HCT116 (cell line): ENCODE data around the gene OASL. TPM values are rescaled to one million over a fixed set of nuclear protein-coding genes. Genes with fewer than 3 reads are reported as not detected.

Experiments used
- ATAC-seq: fragments of 200-7000 bp; cut with Tn5 transposase; 2 replicates; pipeline ENCODE4 v1.9.1; 2020; ENCODE audit warnings: mild to moderate bottlenecking, moderate library complexity
- BruUV-seq: library from RNA; stranded (reverse); fragments of 400-500 nt; replicated peaks from 2 replicates; lab custom pipeline; 2021; lab: Mats Ljungman, UMichigan
- CTCF ChIA-PET: fragments of 300-600 bp; sonication (Branson Sonifier 250); formaldehyde crosslinking; loops from one replicate; lab custom pipeline; 2021; ENCODE audit warnings: antibody characterized with exemption; lab: Charles Lee
- POLR2A ChIA-PET: fragments of 300-600, 350-600 bp; sonication (Branson Sonifier 250); formaldehyde crosslinking; loops from one replicate; lab custom pipeline; 2021; ENCODE audit warnings: antibody characterized with exemption; lab: Charles Lee
- RAD21 ChIA-PET, 2 experiments: fragments of 300-600 bp; sonication (Branson Sonifier 250); formaldehyde crosslinking; loops; one replicate each; lab custom pipeline; 2023; ENCODE audit warnings: low total read pairs in 2 of 2; ENCODE audit not compliant: uncharacterized antibody in 2 of 2, unreplicated experiment in 2 of 2, low non-redundant PET in 1 of 2; lab: Charles Lee
- DNase-seq: peaks from one replicate; pipeline ENCODE4 v3.0.0-alpha.2; 2010; ENCODE audit warnings: low read depth, low spot score
- H2AFZ ChIP-seq: fragments of 200-600 bp; shearing (Covaris generic), sonication (generic); 2 replicates; pipeline ENCODE4 v1.6.1; 2017; ENCODE audit warnings: low read depth, mixed run types, mixed read lengths, antibody characterized with exemption, low read length; ENCODE audit not compliant: poor library complexity, severe bottlenecking
- H3K27ac ChIP-seq: 2 replicates; pipeline ENCODE4 v1.5.1; 2012; ENCODE audit warnings: low read depth, low read length
- H3K27me3 ChIP-seq: fragments of 200-600 bp; sonication (generic); 2 replicates; pipeline ENCODE4 v1.6.1; 2016; ENCODE audit warnings: mixed run types, low read length, mixed read lengths; ENCODE audit not compliant: insufficient read depth
- H3K36me3 ChIP-seq, 2 experiments: fragments of 200-500 bp in 1 of 2; fragments of 200-600 bp in 1 of 2; sonication (Bioruptor generic) in 1 of 2; sonication (generic) in 1 of 2; 2 replicates each; pipeline versions ENCODE4 v1.5.1 to v1.6.1; 2014 to 2016; ENCODE audit warnings: low read length in 2 of 2, inconsistent platforms in 1 of 2, mixed read lengths in 1 of 2, mixed run types in 1 of 2; ENCODE audit not compliant: insufficient read depth in 2 of 2, control insufficient read depth in 1 of 2
- H3K4me1 ChIP-seq, 2 experiments: fragments of 200-600 bp in 1 of 2; sonication (generic) in 1 of 2; 2 replicates each; pipeline versions ENCODE4 v1.5.1 to v1.6.1; 2012 to 2017; ENCODE audit warnings: low read length in 2 of 2, inconsistent platforms in 1 of 2, mild to moderate bottlenecking in 1 of 2, mixed read lengths in 1 of 2, mixed run types in 1 of 2, moderate library complexity in 1 of 2; ENCODE audit not compliant: insufficient read depth in 2 of 2, control insufficient read depth in 1 of 2
- H3K4me2 ChIP-seq: fragments of 200-600 bp; sonication (generic); 2 replicates; pipeline ENCODE4 v1.6.1; 2017; ENCODE audit warnings: mixed run types, low read length, mixed read lengths
- H3K4me3 ChIP-seq, 2 experiments: fragments of 200-600 bp in 1 of 2; sonication (generic) in 1 of 2; replicated peaks in 1 of 2; 2 replicates each; pipeline ENCODE4 v1.5.1; 2011 to 2016; ENCODE audit warnings: low read length in 2 of 2, control low read depth in 1 of 2, low read depth in 1 of 2, mild to moderate bottlenecking in 1 of 2, mixed read lengths in 1 of 2, mixed run types in 1 of 2
- H3K79me2 ChIP-seq: fragments of 200-600 bp; sonication (generic); 2 replicates; pipeline ENCODE4 v1.6.1; 2017; ENCODE audit warnings: mild to moderate bottlenecking, mixed run types, low read length, moderate library complexity, mixed read lengths; ENCODE audit not compliant: insufficient read depth
- H3K9ac ChIP-seq: fragments of 200-600 bp; sonication (generic); 2 replicates; pipeline ENCODE4 v1.6.1; 2016; ENCODE audit warnings: low read length, mixed read lengths
- H3K9me2 ChIP-seq: fragments of 200-600 bp; sonication (generic), shearing (Covaris generic); 2 replicates; pipeline ENCODE4 v1.6.1; 2017; ENCODE audit warnings: mixed run types, mild to moderate bottlenecking, moderate library complexity; ENCODE audit not compliant: insufficient read depth
- H3K9me3 ChIP-seq, 2 experiments: fragments of 200-500 bp in 1 of 2; fragments of 200-600 bp in 1 of 2; sonication (Bioruptor generic) in 1 of 2; sonication (generic) in 1 of 2; 2 replicates each; pipeline ENCODE4 v1.6.1; 2014 to 2017; ENCODE audit warnings: low read length in 2 of 2, mixed read lengths in 2 of 2, inconsistent platforms in 1 of 2, low read depth in 1 of 2, mild to moderate bottlenecking in 1 of 2, mixed run types in 1 of 2, moderate library complexity in 1 of 2; ENCODE audit not compliant: control insufficient read depth in 1 of 2, insufficient read depth in 1 of 2
- H4K20me1 ChIP-seq: fragments of 200-600 bp; sonication (generic), shearing (Covaris generic); 2 replicates; pipeline ENCODE4 v1.6.1; 2017; ENCODE audit warnings: mixed run types, mild to moderate bottlenecking, moderate library complexity; ENCODE audit not compliant: insufficient read depth
- ATF3 ChIP-seq: IDR thresholded peaks from 2 replicates; pipeline ENCODE4 v1.6.1; 2012
- CBX3 ChIP-seq: IDR thresholded peaks from 2 replicates; pipeline ENCODE4 v1.6.1; 2012; ENCODE audit warnings: low read depth
- CEBPB ChIP-seq: IDR thresholded peaks from 2 replicates; pipeline ENCODE4 v1.6.1; 2012; ENCODE audit warnings: low read depth
- CTCF ChIP-seq, 3 experiments: fragments of 200-600 bp in 1 of 3; sonication (generic) in 1 of 3; IDR thresholded peaks in 2 of 3; conservative IDR thresholded peaks in 1 of 3; 2 replicates each; pipeline ENCODE4 v1.5.1; 2012 to 2017; ENCODE audit warnings: low read depth in 2 of 3, low read length in 2 of 3, antibody characterized with exemption in 1 of 3, borderline replicate concordance in 1 of 3, control low read depth in 1 of 3, mild to moderate bottlenecking in 1 of 3, mixed read lengths in 1 of 3, mixed run types in 1 of 3, moderate library complexity in 1 of 3; ENCODE audit not compliant: insufficient read depth in 1 of 3
- EGR1 ChIP-seq: IDR thresholded peaks from 2 replicates; pipeline ENCODE4 v1.6.1; 2012; ENCODE audit warnings: low read depth
- EZH2phosphoT487 ChIP-seq: fragments of 200-600 bp; IDR thresholded peaks from 2 replicates; pipeline ENCODE4 v1.6.1; 2018; ENCODE audit warnings: antibody characterized with exemption, borderline replicate concordance
- FOSL1 ChIP-seq: IDR thresholded peaks from 2 replicates; pipeline ENCODE4 v1.6.1; 2012; ENCODE audit warnings: low read depth
- JUND ChIP-seq: IDR thresholded peaks from 2 replicates; pipeline ENCODE4 v1.6.1; 2012
- POLR2A ChIP-seq: IDR thresholded peaks from 2 replicates; pipeline ENCODE4 v1.7.0; 2011; ENCODE audit warnings: borderline replicate concordance; ENCODE audit not compliant: insufficient read depth, insufficient read length; ENCODE audit errors: extremely low read depth
- POLR2AphosphoS5 ChIP-seq: IDR thresholded peaks from 2 replicates; pipeline ENCODE4 v1.6.1; 2011; ENCODE audit warnings: mild to moderate bottlenecking, low read depth, low read length, moderate library complexity
- SIN3A ChIP-seq: IDR thresholded peaks from 2 replicates; pipeline ENCODE4 v1.6.1; 2012; ENCODE audit warnings: low read depth
- SRF ChIP-seq: IDR thresholded peaks from 2 replicates; pipeline ENCODE4 v1.6.1; 2012; ENCODE audit warnings: low read depth
- TCF7L2 ChIP-seq: IDR thresholded peaks from 2 replicates; pipeline ENCODE4 v1.7.0; 2011; ENCODE audit warnings: borderline replicate concordance, inconsistent platforms; ENCODE audit not compliant: insufficient read depth, insufficient read length; ENCODE audit errors: extremely low read depth
- ZBTB33 ChIP-seq: IDR thresholded peaks from 2 replicates; pipeline ENCODE4 v1.6.1; 2011; ENCODE audit warnings: mild to moderate bottlenecking, low read length, moderate library complexity; ENCODE audit not compliant: insufficient replicate concordance; ENCODE audit errors: extremely low read depth
- ZNF274 ChIP-seq: fragments of 200-500 bp; sonication (Bioruptor generic); IDR thresholded peaks from 2 replicates; pipeline ENCODE4 v1.6.1; 2014; ENCODE audit warnings: mild to moderate bottlenecking, low read depth, low read length, inconsistent platforms
- intact Hi-C: fragments of 100-400 bp; cut with micrococcal nuclease; formaldehyde crosslinking; loops from 2 replicates; pipeline ENCODE4 v1.10.0; 2022
- total RNA-seq: library from RNA; stranded (reverse); gene quantifications from one replicate; pipeline ENCODE4 v1.2.1, GENCODE V29; 2021; ENCODE audit not compliant: unreplicated experiment

The OASL gene
- total RNA-seq, 1 experiment from 2014 or later: 4.1 TPM

GRCh38 chr12:120972870-120973543 lies 66.0 kb downstream of the OASL start:
- no peak for ATAC-seq
- BruUV-seq: no TSS peak
- CTCF ChIA-PET: interaction anchor here (1.3 to 1.6 kb wide), 2 partner anchors 388 to 390 kb away, joined by 5 to 8 read pairs; no protein-coding TSS in a partner anchor
- DNase-seq: no peak
- intact Hi-C loops: loop anchor here (5.0 kb wide), 2 partner anchors 246 to 261 kb away; partner anchors contain the start of genes ACADS and UNC119B
- no peaks in the 10 kb centered on the region for H3K9me2 ChIP-seq
- no peaks in the 10 kb centered on the region for H3K9me3 ChIP-seq
- no peak overlapping the region for H3K27ac ChIP-seq
- H3K4me3 ChIP-seq: no peak overlapping the region
- RAD21 ChIA-PET: interaction anchor here in 1 of 2 experiments (0.6 kb wide), 1 partner anchor 388 kb away, joined by 3 read pairs; no protein-coding TSS in a partner anchor
- H3K4me2 ChIP-seq: no peak overlapping the region
- POLR2A ChIA-PET: no interaction called here
- H3K27me3 ChIP-seq: no peaks in the 10 kb centered on the region
- no peak overlapping the region for H3K9ac ChIP-seq
- H2AFZ ChIP-seq: no peak overlapping the region
- TF ChIP-seq EZH2phosphoT487 (no peak), CBX3 (no peak), ATF3 (no peak), ZBTB33 (no peak), SRF (no peak), FOSL1 (no peak), ZNF274 (no peak), CTCF (IDR thresholded peaks at IDR 0.05 in 2 of 3, conservative IDR thresholded peaks at IDR 0.05 in 1 of 3; ENCODE audit: borderline replicate concordance in 1 of 3, insufficient read depth in 1 of 3, low read depth in 2 of 3, low read length in 2 of 3) (no peak), JUND (no peak), TCF7L2 (no peak), EGR1 (no peak), SIN3A (no peak), POLR2A (no peak), POLR2AphosphoS5 (no peak), CEBPB (no peak)
- H3K4me1 ChIP-seq: no peaks in the 10 kb centered on the region
- no peaks in the 10 kb centered on the region for H3K79me2 ChIP-seq
- H4K20me1 ChIP-seq: no peaks in the 10 kb centered on the region
- H3K36me3 ChIP-seq: no peaks in the 10 kb centered on the region
